Body of pancreas (tissue), 4 donors: ENCODE measurements around the gene ADH4.

Source experiments
- CTCF ChIP-seq, 7 experiments: fragments of 450-650 bp in 4 of 7; fragments of 200-600 bp in 3 of 7; sonication (generic) in 3 of 7; IDR thresholded peaks; one replicate each; pipeline ENCODE4 v1.5.1; 2016 to 2019; ENCODE audit warnings: antibody characterized with exemption in 7 of 7
- POLR2A ChIP-seq, 3 donors: fragments of 450-650 bp; IDR thresholded peaks; one replicate each; pipeline ENCODE4 v1.6.1; 2016; ENCODE audit warnings: antibody characterized with exemption in 3 of 3, mild to moderate bottlenecking in 2 of 3

- TF ChIP-seq CTCF (IDR thresholded peaks at IDR 0.05) (no peak), POLR2A (IDR thresholded peaks at IDR 0.05) (no peak)
Observed at GRCh38 chr4:99088023-99088449, 56.1 kb downstream of the ADH4 start.
